Measurements from ENCODE around the gene ZRANB3.

DNA sequence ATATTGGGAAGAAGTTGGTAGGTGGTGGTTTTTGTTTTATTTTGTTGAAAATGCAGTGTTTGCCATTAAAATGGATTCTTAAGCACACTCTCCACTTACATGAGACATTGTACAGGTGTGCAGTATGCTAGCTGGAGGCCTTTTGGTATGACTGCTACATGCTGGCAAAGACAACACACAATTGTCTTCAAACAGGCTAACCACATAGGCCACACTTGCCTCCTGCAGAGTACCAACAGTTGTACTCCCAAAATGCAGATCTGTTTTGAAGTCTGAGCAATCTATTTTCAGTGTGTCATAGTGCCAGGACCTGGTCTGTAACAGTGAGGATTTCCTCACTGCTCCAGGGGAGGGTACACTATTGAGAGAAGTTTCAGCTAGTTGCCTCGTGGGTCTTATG is 213.6 kb downstream of the ZRANB3 start:
- TF ChIP-seq, protein P1, sequence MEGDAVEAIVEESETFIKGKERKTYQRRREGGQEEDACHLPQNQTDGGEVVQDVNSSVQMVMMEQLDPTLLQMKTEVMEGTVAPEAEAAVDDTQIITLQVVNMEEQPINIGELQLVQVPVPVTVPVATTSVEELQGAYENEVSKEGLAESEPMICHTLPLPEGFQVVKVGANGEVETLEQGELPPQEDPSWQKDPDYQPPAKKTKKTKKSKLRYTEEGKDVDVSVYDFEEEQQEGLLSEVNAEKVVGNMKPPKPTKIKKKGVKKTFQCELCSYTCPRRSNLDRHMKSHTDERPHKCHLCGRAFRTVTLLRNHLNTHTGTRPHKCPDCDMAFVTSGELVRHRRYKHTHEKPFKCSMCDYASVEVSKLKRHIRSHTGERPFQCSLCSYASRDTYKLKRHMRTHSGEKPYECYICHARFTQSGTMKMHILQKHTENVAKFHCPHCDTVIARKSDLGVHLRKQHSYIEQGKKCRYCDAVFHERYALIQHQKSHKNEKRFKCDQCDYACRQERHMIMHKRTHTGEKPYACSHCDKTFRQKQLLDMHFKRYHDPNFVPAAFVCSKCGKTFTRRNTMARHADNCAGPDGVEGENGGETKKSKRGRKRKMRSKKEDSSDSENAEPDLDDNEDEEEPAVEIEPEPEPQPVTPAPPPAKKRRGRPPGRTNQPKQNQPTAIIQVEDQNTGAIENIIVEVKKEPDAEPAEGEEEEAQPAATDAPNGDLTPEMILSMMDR (conservative IDR thresholded peaks at IDR 0.05; ENCODE audit: low read depth in 2 of 2): no peak
- TF ChIP-seq POLR2AphosphoS5 (IDR thresholded peaks at IDR 0.05; ENCODE audit: low read depth) (no peak), EZH2 (IDR thresholded peaks at IDR 0.05; ENCODE audit: low read depth, unreplicated experiment) (no peak), EZH2phosphoT487 (IDR thresholded peaks at IDR 0.05; ENCODE audit: unreplicated experiment) (no peak)

Measured in GM23338 (cell line).